Measurements from ENCODE around the gene DNMT3L.
"Not testable (repeated sequence)": the region's sequence is repeated elsewhere in the genome, so short reads cannot be mapped to it uniquely, and the experiment has no call there.

DNMT3L gene

GRCh38 chr21:44283948-44284347 lies 22.3 kb upstream of the DNMT3L start:
- Histone ChIP-seq H3K9me3 (ENCODE audit: insufficient read depth, low read length) (no peaks in the 10 kb centered on the region), H3K4me2 (ENCODE audit: low read depth, low read length, poor library complexity, severe bottlenecking) (no peak overlapping the region), H3K27me3 (ENCODE audit: low read length) (no peaks in the 10 kb centered on the region), H4K20me1 (ENCODE audit: low read depth, low read length) (no peaks in the 10 kb centered on the region), H3K9ac (ENCODE audit: low read length) (no peak overlapping the region), H3K9me2 (replicated peaks; ENCODE audit: insufficient read depth, low read length) (no peaks in the 10 kb centered on the region), H3F3A (ENCODE audit: insufficient read depth) (no peaks in the 10 kb centered on the region), H3K27ac (ENCODE audit: low read depth, low read length) (no peak overlapping the region), H3K36me3 (ENCODE audit: low read length) (no peaks in the 10 kb centered on the region), H3K79me2 (ENCODE audit: insufficient read depth, low read length) (no peaks in the 10 kb centered on the region), H3K4me3 (ENCODE audit: insufficient read depth, low read length, poor library complexity, severe bottlenecking) (no peak overlapping the region), H2AFZ (ENCODE audit: low read depth, low read length, severe bottlenecking) (no peak overlapping the region)
- no peak for TF ChIP-seq EZH2phosphoT487 (conservative IDR thresholded peaks at IDR 0.05; ENCODE audit: low read length)
- TF ChIP-seq, protein P1, sequence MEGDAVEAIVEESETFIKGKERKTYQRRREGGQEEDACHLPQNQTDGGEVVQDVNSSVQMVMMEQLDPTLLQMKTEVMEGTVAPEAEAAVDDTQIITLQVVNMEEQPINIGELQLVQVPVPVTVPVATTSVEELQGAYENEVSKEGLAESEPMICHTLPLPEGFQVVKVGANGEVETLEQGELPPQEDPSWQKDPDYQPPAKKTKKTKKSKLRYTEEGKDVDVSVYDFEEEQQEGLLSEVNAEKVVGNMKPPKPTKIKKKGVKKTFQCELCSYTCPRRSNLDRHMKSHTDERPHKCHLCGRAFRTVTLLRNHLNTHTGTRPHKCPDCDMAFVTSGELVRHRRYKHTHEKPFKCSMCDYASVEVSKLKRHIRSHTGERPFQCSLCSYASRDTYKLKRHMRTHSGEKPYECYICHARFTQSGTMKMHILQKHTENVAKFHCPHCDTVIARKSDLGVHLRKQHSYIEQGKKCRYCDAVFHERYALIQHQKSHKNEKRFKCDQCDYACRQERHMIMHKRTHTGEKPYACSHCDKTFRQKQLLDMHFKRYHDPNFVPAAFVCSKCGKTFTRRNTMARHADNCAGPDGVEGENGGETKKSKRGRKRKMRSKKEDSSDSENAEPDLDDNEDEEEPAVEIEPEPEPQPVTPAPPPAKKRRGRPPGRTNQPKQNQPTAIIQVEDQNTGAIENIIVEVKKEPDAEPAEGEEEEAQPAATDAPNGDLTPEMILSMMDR (IDR thresholded peaks at IDR 0.05; ENCODE audit: insufficient read depth, low read length, poor library complexity, severe bottlenecking), result no peak

- not testable (repeated sequence) for H3K9me2 ChIP-seq (replicated peaks; ENCODE audit: insufficient read depth, low read length); H3K36me3 ChIP-seq (ENCODE audit: low read length); H3K27ac ChIP-seq (ENCODE audit: low read depth, low read length); H3K4me2 ChIP-seq (ENCODE audit: low read depth, low read length, poor library complexity, severe bottlenecking); H3K9ac ChIP-seq (ENCODE audit: low read length); H3F3A ChIP-seq (ENCODE audit: insufficient read depth); H3K4me3 ChIP-seq (ENCODE audit: insufficient read depth, low read length, poor library complexity, severe bottlenecking); H2AFZ ChIP-seq (ENCODE audit: low read depth, low read length, severe bottlenecking); H3K79me2 ChIP-seq (ENCODE audit: insufficient read depth, low read length); H4K20me1 ChIP-seq (ENCODE audit: low read depth, low read length); H3K27me3 ChIP-seq (ENCODE audit: low read length); H3K9me3 ChIP-seq (ENCODE audit: insufficient read depth, low read length)
Observed at GRCh38 chr21:44283211-44283785, 21.6 kb upstream of the DNMT3L start.

GRCh38 chr21:44282370-44282769 lies 20.7 kb upstream of the DNMT3L start:
- Histone ChIP-seq H3K27me3 (ENCODE audit: low read length) (no peaks in the 10 kb centered on the region), H2AFZ (ENCODE audit: low read depth, low read length, severe bottlenecking) (no peak overlapping the region), H3K27ac (ENCODE audit: low read depth, low read length) (no peak overlapping the region), H3K9me3 (ENCODE audit: insufficient read depth, low read length) (no peaks in the 10 kb centered on the region), H3K9ac (ENCODE audit: low read length) (no peak overlapping the region), H4K20me1 (ENCODE audit: low read depth, low read length) (no peaks in the 10 kb centered on the region), H3K9me2 (replicated peaks; ENCODE audit: insufficient read depth, low read length) (no peaks in the 10 kb centered on the region), H3K79me2 (ENCODE audit: insufficient read depth, low read length) (no peaks in the 10 kb centered on the region), H3K36me3 (ENCODE audit: low read length) (no peaks in the 10 kb centered on the region), H3K4me3 (ENCODE audit: insufficient read depth, low read length, poor library complexity, severe bottlenecking) (no peak overlapping the region), H3K4me2 (ENCODE audit: low read depth, low read length, poor library complexity, severe bottlenecking) (no peak overlapping the region), H3F3A (ENCODE audit: insufficient read depth) (no peaks in the 10 kb centered on the region)
- no peak for TF ChIP-seq EZH2phosphoT487 (conservative IDR thresholded peaks at IDR 0.05; ENCODE audit: low read length)
- TF ChIP-seq, protein P1 (IDR thresholded peaks at IDR 0.05; ENCODE audit: insufficient read depth, low read length, poor library complexity, severe bottlenecking), result no peak

DNA sequence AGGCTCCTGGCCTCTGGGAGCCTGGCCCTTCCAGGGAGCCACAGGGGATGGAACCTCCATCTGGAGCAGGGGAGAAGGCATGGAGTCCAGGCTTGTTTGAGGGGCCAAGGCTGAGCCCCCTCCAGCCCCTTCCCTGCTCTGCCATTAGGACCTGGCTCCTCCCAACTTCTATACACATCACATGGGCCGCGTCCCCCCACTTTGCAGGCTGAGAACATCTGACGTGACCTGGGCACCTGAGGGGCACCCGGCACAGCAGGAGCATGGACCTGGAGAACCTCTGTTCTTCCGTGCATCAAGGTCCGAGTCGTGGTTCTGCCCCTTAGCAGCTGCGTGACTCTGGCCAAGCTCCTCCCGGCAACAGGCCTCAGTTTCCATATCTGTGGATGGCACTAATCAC lies 20.1 kb upstream of the DNMT3L start:
- Histone ChIP-seq H3K9me3 (ENCODE audit: insufficient read depth, low read length) (no peaks in the 10 kb centered on the region), H3K79me2 (ENCODE audit: insufficient read depth, low read length) (no peaks in the 10 kb centered on the region), H3K36me3 (ENCODE audit: low read length) (no peaks in the 10 kb centered on the region), H4K20me1 (ENCODE audit: low read depth, low read length) (no peaks in the 10 kb centered on the region), H3F3A (ENCODE audit: insufficient read depth) (no peaks in the 10 kb centered on the region), H3K9me2 (replicated peaks; ENCODE audit: insufficient read depth, low read length) (no peaks in the 10 kb centered on the region), H3K27ac (ENCODE audit: low read depth, low read length) (no peak overlapping the region), H3K9ac (ENCODE audit: low read length) (no peak overlapping the region), H3K4me3 (ENCODE audit: insufficient read depth, low read length, poor library complexity, severe bottlenecking) (no peak overlapping the region), H3K4me2 (ENCODE audit: low read depth, low read length, poor library complexity, severe bottlenecking) (no peak overlapping the region), H2AFZ (ENCODE audit: low read depth, low read length, severe bottlenecking) (no peak overlapping the region), H3K27me3 (ENCODE audit: low read length) (no peaks in the 10 kb centered on the region)
- TF ChIP-seq, protein P1 (IDR thresholded peaks at IDR 0.05; ENCODE audit: insufficient read depth, low read length, poor library complexity, severe bottlenecking), result no peak
- no peak for TF ChIP-seq EZH2phosphoT487 (conservative IDR thresholded peaks at IDR 0.05; ENCODE audit: low read length)

Measured in SU-DHL-6 (cell line).